ENCODE results near the gene TDRD7.

DNA sequence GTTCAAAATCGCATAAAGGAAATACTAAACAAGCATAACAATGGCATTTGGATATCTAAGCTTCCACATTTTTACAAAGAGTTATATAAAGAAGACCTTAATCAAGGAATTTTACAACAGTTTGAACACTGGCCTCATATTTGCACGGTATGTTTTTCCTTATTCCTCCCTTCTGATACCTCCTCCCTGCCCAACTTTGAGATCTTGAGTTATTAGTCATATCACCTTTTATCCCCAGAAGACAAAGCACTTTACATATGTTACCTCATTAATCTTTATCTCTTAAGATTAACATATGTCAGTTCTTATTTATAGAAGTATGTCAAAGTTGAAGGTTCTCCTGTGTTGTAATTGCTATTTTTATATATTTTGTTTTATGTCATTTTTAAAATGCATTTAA is 29.8 kb downstream of the TDRD7 start:
- TF ChIP-seq EZH2 (IDR thresholded peaks at IDR 0.05): no peak
- no peak for TF ChIP-seq POLR2AphosphoS5 (IDR thresholded peaks at IDR 0.05; ENCODE audit: borderline replicate concordance, low read depth, low read length)

All from SK-N-MC (cell line).